BE2C (cell line): Measurements from ENCODE around the gene CLIC3.

Source experiments
- DNase-seq: peaks from one replicate; pipeline ENCODE4 v3.0.0-alpha.2; 2020
- H3K27me3 ChIP-seq: fragments of 250-450 bp; sonication (Bioruptor Pico); 2 replicates; pipeline ENCODE4 v1.5.1; 2020; ENCODE audit warnings: mild to moderate bottlenecking
- H3K36me3 ChIP-seq: fragments of 250-450 bp; sonication (Bioruptor Pico); 2 replicates; pipeline ENCODE4 v1.5.1; 2020; ENCODE audit warnings: mild to moderate bottlenecking
- H3K4me1 ChIP-seq: fragments of 250-450 bp; sonication (Bioruptor Pico); 2 replicates; pipeline ENCODE4 v1.5.1; 2020
- H3K4me3 ChIP-seq: 2 replicates; pipeline ENCODE4 v1.5.1; 2011; ENCODE audit warnings: low read depth, low read length
- H3K9me3 ChIP-seq: fragments of 250-450 bp; sonication (Bioruptor Pico); 2 replicates; pipeline ENCODE4 v1.5.1; 2020
- CTCF ChIP-seq: IDR thresholded peaks from 2 replicates; pipeline ENCODE4 v1.5.1; 2012; ENCODE audit warnings: mild to moderate bottlenecking, low read depth, low read length

The CLIC3 gene

GRCh38 chr9:136950656-136951276 lies 45.6 kb downstream of the CLIC3 start:
- H3K9me3 ChIP-seq = no peaks in the 10 kb centered on the region
- no peak for TF ChIP-seq CTCF
- peak overlapping the region; percentile 57 for H3K4me3 ChIP-seq
- H3K27me3 ChIP-seq = no peaks in the 10 kb centered on the region
- no peaks in the 10 kb centered on the region for H3K36me3 ChIP-seq
- DNase-seq = no peak
- peaks cover 10% of the 10 kb centered on the region for H3K4me1 ChIP-seq

- H3K9me3 ChIP-seq = no peaks in the 10 kb centered on the region
- peaks cover 10% of the 10 kb centered on the region for H3K4me1 ChIP-seq
- peak; percentile 94 for DNase-seq
- no peaks in the 10 kb centered on the region for H3K36me3 ChIP-seq
- H3K4me3 ChIP-seq = peak overlapping the region; percentile 57
- no peaks in the 10 kb centered on the region for H3K27me3 ChIP-seq
- TF ChIP-seq CTCF = no peak
Observed at GRCh38 chr9:136949817-136950655, 46.3 kb downstream of the CLIC3 start.

- TF ChIP-seq CTCF = no peak
- Histone ChIP-seq H3K4me1 (peaks cover 10% of the 10 kb centered on the region), H3K4me3 (peak overlapping the region; percentile 57), H3K36me3 (no peaks in the 10 kb centered on the region), H3K27me3 (no peaks in the 10 kb centered on the region), H3K9me3 (no peaks in the 10 kb centered on the region)
- DNase-seq = no peak
Observed at GRCh38 chr9:136949239-136949816, 47.0 kb downstream of the CLIC3 start.

- Histone ChIP-seq H3K9me3 (no peaks in the 10 kb centered on the region), H3K27me3 (no peaks in the 10 kb centered on the region), H3K4me3 (no peak overlapping the region), H3K36me3 (no peaks in the 10 kb centered on the region; the same call in 1 of the 2 replicates), H3K4me1 (peaks cover 10% of the 10 kb centered on the region)
- peak; percentile 67 for DNase-seq
- TF ChIP-seq CTCF = peak; percentile 55
Observed at GRCh38 chr9:136947955-136948510, 48.3 kb downstream of the CLIC3 start.

- H3K36me3 ChIP-seq = peaks cover 7% of the 10 kb centered on the region
- no peaks in the 10 kb centered on the region for H3K9me3 ChIP-seq
- H3K4me3 ChIP-seq = no peak overlapping the region
- H3K27me3 ChIP-seq = no peaks in the 10 kb centered on the region
- TF ChIP-seq CTCF = no peak
- peak; percentile 10 for DNase-seq
- peaks cover 9% of the 10 kb centered on the region for H3K4me1 ChIP-seq
Observed at GRCh38 chr9:136947028-136947891, 49.1 kb downstream of the CLIC3 start.
